Immature natural killer cell (primary cell): ENCODE measurements around the gene MAPK8IP3. TPM values are rescaled to one million over a fixed set of nuclear protein-coding genes. Genes with fewer than 3 reads are reported as not detected.

Source experiments
- DNase-seq, 3 donors: peaks; one replicate each; pipeline ENCODE4 v3.0.0; 2022; ENCODE audit warnings: mixed read lengths in 1 of 3
- H3K27ac Mint-ChIP-seq, 6 donors: one replicate each; pipeline ENCODE4 v1.8.0; 2020; ENCODE audit warnings: mixed read lengths in 6 of 6, mild to moderate bottlenecking in 5 of 6, inconsistent platforms in 4 of 6, moderate library complexity in 3 of 6
- H3K27me3 Mint-ChIP-seq, 3 donors: one replicate each; pipeline ENCODE4 v1.8.0; 2020 to 2021; ENCODE audit warnings: low read depth in 3 of 3, mild to moderate bottlenecking in 3 of 3, mixed read lengths in 3 of 3, moderate library complexity in 3 of 3, inconsistent platforms in 1 of 3
- H3K36me3 Mint-ChIP-seq, 3 donors: one replicate each; pipeline ENCODE4 v1.8.0; 2020; ENCODE audit warnings: mixed read lengths in 3 of 3, inconsistent platforms in 2 of 3, mild to moderate bottlenecking in 2 of 3
- H3K4me1 Mint-ChIP-seq, 2 donors: one replicate each; pipeline ENCODE4 v1.8.0; 2020; ENCODE audit warnings: inconsistent platforms in 2 of 2, mild to moderate bottlenecking in 2 of 2, mixed read lengths in 2 of 2, moderate library complexity in 1 of 2
- H3K4me3 Mint-ChIP-seq, 5 donors: one replicate each; pipeline ENCODE4 v1.8.0; 2020; ENCODE audit warnings: mild to moderate bottlenecking in 5 of 5, mixed read lengths in 5 of 5, inconsistent platforms in 3 of 5, moderate library complexity in 3 of 5
- H3K9me3 Mint-ChIP-seq, 6 donors: one replicate each; pipeline ENCODE4 v1.8.0; 2020; ENCODE audit warnings: mild to moderate bottlenecking in 6 of 6, mixed read lengths in 6 of 6, inconsistent platforms in 4 of 6, moderate library complexity in 3 of 6
- polyA plus RNA-seq, 3 donors: library from polyadenylated mRNA; unstranded; fragments of 300-500 nt; fragmentation: Illumina TruSeq; gene quantifications; one replicate each; pipeline ENCODE4 v1.2.3, GENCODE V29; 2021

MAPK8IP3 gene
- polyA plus RNA-seq, 3 donors from 2014 or later, result 0.55 to 3.8 (median 0.57) TPM

DNA sequence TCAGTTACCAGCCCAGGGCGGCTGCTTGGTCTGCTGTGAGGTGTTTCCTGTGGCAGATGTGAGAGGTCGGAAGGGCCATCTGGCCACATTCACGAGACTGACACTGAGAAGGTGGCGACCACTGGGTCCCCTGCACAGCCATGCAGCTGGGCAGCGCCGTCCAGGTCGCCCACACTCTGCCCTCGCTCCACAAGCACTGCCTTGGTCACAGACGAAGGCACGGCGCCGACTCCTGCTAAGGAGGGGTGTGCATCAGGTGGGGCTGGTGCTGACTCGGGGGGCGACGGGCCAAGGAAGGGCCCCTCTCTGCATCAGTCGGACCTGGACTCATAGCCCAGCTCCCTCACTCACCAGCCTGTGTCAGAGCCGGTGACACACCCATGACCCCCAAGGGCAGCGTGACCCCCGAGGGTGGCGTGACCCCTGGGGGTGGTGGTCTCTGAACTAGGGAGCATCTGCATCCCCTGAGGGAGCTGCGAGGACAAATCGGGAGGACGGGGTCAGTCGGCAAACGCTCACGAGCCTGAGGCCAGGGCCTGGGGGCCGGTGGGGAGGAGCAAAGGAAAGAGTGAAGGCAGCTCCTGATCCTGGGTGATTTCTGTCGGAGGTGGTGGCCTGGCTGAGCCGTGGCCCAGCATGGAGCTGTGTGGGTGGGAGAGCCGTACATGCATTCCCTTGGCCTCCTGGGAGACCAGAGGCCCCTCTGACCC is 34.9 kb downstream of the MAPK8IP3 start:
- Mint-ChIP-seq H3K4me3 (no peak overlapping the region), H3K27me3 (peaks cover 0 to 4% (median 2%) of the 10 kb centered on the region in 3 donors), H3K36me3 (peaks cover 4 to 8% (median 7%) of the 10 kb centered on the region in 3 donors), H3K9me3 (no peaks in the 10 kb centered on the region), H3K27ac (no peak overlapping the region), H3K4me1 (no peaks in the 10 kb centered on the region)
- DNase-seq, result no peak

DNA sequence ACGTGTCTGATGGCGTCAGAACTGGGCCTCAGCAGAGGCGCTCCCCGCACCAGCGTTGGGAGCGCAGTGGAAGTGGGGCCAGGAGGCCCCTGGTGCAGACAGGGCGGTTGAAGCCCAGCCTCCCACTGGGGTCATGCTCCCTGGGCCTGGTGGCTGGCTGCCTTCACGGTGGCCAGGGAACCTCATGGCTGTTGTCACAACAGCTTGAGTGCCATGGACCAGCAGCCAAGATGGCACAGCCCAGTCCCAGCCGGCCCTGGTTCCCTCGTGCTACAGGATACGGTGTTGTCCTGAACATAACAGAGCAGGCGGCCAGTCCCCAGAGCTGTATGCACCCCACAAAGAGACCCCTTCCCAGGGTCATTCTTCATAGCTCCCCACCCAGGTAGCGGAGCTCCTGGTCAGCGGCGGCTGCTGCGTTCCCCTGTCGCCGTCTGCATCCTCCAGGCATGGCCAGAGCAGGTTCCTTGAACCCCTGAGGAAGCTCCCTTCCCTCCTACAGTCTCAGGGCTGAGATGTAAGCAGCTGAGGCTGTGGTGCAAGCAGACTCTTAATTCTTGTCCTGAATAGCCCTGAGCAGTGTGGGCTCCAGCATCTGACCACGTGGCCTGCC is 35.7 kb downstream of the MAPK8IP3 start:
- peaks cover 4 to 8% (median 7%) of the 10 kb centered on the region in 3 donors for H3K36me3 Mint-ChIP-seq
- H3K27ac Mint-ChIP-seq, result no peak overlapping the region
- peaks cover 0 to 4% (median 2%) of the 10 kb centered on the region in 3 donors for H3K27me3 Mint-ChIP-seq

GRCh38 chr16:1743376-1744337 is 37.7 kb downstream of the MAPK8IP3 start:
- Mint-ChIP-seq H3K9me3 (no peaks in the 10 kb centered on the region), H3K4me3 (no peak overlapping the region), H3K36me3 (peaks cover 4 to 9% (median 7%) of the 10 kb centered on the region in 3 donors), H3K4me1 (no peaks in the 10 kb centered on the region), H3K27ac (no peak overlapping the region), H3K27me3 (peaks cover 0 to 4% (median 2%) of the 10 kb centered on the region in 3 donors)
- no peak for DNase-seq

More for the DNA sequence above, 35.7 kb downstream of the MAPK8IP3 start:
- Mint-ChIP-seq H3K4me3 (no peak overlapping the region), H3K4me1 (no peaks in the 10 kb centered on the region), H3K9me3 (no peaks in the 10 kb centered on the region)
- no peak for DNase-seq

DNA sequence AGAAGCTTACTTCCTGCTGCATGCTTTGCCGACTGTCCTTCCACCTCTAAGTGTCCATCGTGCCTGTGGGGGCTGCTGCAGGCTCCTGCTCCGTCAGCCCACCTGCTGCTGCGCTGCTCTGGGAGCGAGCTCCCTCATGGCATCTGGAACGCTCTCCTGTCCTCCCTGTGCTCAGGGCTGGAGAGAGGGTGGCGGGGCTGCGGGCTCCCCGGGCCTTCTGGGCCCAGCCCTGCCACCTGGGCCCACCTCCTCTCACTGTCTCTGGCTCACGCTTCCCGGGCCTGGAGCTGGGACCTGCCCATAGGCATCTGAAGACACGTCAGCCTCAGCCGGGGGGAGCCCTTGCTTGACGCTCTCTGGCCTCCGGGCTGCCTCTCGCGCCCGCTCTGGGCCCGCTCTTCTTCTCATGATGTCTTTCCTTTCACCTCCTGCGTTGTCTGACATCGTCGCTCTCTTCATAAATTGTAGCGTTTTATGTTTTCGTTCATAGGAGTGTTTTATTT is 38.4 kb downstream of the MAPK8IP3 start:
- no peak for DNase-seq
- Mint-ChIP-seq H3K36me3 (peaks cover 4 to 15% (median 7%) of the 10 kb centered on the region in 3 donors), H3K4me1 (no peaks in the 10 kb centered on the region), H3K9me3 (no peaks in the 10 kb centered on the region), H3K27me3 (peaks cover 0 to 4% (median 2%) of the 10 kb centered on the region in 3 donors), H3K27ac (no peak overlapping the region), H3K4me3 (no peak overlapping the region)

DNA sequence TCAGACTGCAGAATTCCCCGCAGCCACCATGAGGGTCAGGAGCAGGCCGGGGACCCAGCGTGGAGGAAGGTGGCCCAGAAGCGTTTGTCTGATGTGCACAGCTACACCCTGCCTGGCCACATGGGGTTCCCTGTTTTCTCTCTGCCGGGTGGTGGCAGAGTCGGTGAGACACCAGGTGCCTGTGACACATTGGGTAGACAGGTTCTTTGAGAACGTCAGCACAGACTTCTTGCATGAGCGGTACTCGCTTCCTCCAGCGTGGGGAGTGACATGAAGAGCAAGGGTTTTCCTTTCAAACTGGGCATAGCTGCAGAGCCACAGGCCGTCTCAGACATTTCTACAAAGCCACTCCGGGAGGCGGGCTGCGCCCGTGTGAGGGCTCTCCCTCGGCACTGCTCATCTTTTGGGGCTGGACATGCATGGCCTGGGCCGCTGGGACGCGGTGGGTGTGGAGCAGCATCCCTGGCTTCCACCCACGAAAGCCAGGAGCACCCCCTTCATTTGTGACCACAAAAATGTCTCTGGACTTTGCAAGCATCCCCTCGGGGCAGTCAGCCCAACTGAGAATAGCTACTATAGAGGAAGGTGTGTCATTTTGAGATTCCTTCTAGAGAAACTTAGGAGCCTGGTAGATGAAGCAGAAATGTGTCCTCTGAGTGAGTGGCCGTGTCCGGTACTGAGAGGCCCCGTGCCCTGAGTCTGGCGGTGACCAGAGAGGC is 39.3 kb downstream of the MAPK8IP3 start:
- DNase-seq, result no peak
- peaks cover 0 to 4% (median 2%) of the 10 kb centered on the region in 3 donors for H3K27me3 Mint-ChIP-seq
- H3K27ac Mint-ChIP-seq, result peak overlapping the region in 2 of 6 donors; percentile 26 to 74
- no peak overlapping the region for H3K4me3 Mint-ChIP-seq
- no peaks in the 10 kb centered on the region for H3K9me3 Mint-ChIP-seq
- peaks cover 4 to 15% (median 7%) of the 10 kb centered on the region in 3 donors for H3K36me3 Mint-ChIP-seq
- H3K4me1 Mint-ChIP-seq, result no peaks in the 10 kb centered on the region

- DNase-seq, result no peak
- H3K27me3 Mint-ChIP-seq, result peaks cover 0 to 2% (median 0%) of the 10 kb centered on the region in 3 donors
Observed at GRCh38 chr16:1745900-1746692, 40.1 kb downstream of the MAPK8IP3 start.

GRCh38 chr16:1746693-1747195 is 40.7 kb downstream of the MAPK8IP3 start:
- no peak overlapping the region for H3K27ac Mint-ChIP-seq
- no peak for DNase-seq
- peaks cover 4 to 15% (median 7%) of the 10 kb centered on the region in 3 donors for H3K36me3 Mint-ChIP-seq
- H3K27me3 Mint-ChIP-seq, result peaks cover 0 to 2% (median 0%) of the 10 kb centered on the region in 3 donors
- no peak overlapping the region for H3K4me3 Mint-ChIP-seq
- no peaks in the 10 kb centered on the region for H3K4me1 Mint-ChIP-seq
- H3K9me3 Mint-ChIP-seq, result no peaks in the 10 kb centered on the region

More at GRCh38 chr16:1745900-1746692, 40.1 kb downstream of the MAPK8IP3 start:
- H3K4me1 Mint-ChIP-seq, result no peaks in the 10 kb centered on the region
- peaks cover 4 to 15% (median 7%) of the 10 kb centered on the region in 3 donors for H3K36me3 Mint-ChIP-seq
- no peak overlapping the region for H3K27ac Mint-ChIP-seq
- H3K4me3 Mint-ChIP-seq, result no peak overlapping the region
- no peaks in the 10 kb centered on the region for H3K9me3 Mint-ChIP-seq

GRCh38 chr16:1747934-1748333 is 41.9 kb downstream of the MAPK8IP3 start:
- H3K36me3 Mint-ChIP-seq, result peaks cover 4 to 18% (median 7%) of the 10 kb centered on the region in 3 donors
- H3K27ac Mint-ChIP-seq, result no peak overlapping the region
- no peak overlapping the region for H3K4me3 Mint-ChIP-seq
- no peak for DNase-seq
- H3K9me3 Mint-ChIP-seq, result no peaks in the 10 kb centered on the region
- H3K4me1 Mint-ChIP-seq, result no peaks in the 10 kb centered on the region
- peaks cover 2% of the 10 kb centered on the region in 3 donors for H3K27me3 Mint-ChIP-seq

DNA sequence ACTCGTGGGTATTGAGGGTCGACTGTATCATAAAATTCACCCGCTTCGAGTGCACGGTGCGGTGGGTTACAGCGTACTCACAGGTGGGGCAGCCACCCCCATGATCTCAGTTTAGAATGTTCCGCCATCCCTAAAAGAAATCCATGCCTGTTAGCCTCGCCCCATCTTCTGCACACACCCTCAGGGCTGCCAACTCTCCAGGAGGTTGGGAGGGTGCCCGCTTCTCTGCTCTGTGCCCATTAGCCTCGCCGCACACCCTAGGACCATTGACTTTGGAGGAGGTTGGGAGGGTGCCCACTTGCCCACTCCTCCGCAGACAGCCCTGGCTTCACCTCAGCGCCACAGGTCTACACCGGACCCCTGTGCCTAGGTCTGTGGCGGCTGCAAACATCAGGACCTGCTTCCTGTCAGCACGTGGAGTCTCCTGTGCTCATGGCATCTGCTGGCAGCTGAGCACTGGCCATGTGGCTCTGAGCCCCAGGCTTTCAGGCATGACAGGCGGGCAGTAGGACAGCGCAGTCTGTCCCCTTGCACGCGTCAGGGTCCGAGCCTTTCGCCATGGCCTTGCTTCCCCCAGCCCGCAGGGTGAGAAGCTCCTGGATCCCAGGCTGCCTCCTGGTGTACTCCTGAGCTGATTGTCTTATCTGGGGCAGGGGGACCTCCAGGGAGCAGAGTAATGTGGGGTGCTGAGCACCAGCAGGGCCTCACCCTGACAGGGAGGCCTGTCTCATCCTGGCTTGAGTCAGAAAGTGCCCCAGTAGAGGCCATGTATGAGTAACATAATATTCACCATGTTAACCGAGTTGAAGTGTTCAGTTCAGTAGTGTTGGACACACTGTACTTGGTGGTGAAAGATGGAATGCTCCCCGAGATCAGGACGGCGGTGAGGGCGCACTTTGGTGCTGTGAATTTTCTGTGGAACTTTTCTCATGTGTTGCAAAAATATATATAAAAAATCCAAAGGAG is 43.4 kb downstream of the MAPK8IP3 start:
- H3K4me3 Mint-ChIP-seq, result no peak overlapping the region
- peaks cover 0 to 2% (median 2%) of the 10 kb centered on the region in 3 donors for H3K27me3 Mint-ChIP-seq
- peaks cover 4 to 18% (median 7%) of the 10 kb centered on the region in 3 donors for H3K36me3 Mint-ChIP-seq
- no peaks in the 10 kb centered on the region for H3K4me1 Mint-ChIP-seq
- no peak for DNase-seq
- no peaks in the 10 kb centered on the region for H3K9me3 Mint-ChIP-seq
- no peak overlapping the region for H3K27ac Mint-ChIP-seq

- H3K27ac Mint-ChIP-seq, result no peak overlapping the region
- no peak overlapping the region for H3K4me3 Mint-ChIP-seq
- H3K4me1 Mint-ChIP-seq, result peaks cover 3 to 5% of the 10 kb centered on the region in 2 donors
- no peaks in the 10 kb centered on the region for H3K9me3 Mint-ChIP-seq
- peaks cover 0 to 19% (median 0%) of the 10 kb centered on the region in 3 donors for H3K36me3 Mint-ChIP-seq
- no peak for DNase-seq
- H3K27me3 Mint-ChIP-seq, result peaks cover 0 to 2% (median 2%) of the 10 kb centered on the region in 3 donors
Observed at GRCh38 chr16:1751946-1752345, 46.0 kb downstream of the MAPK8IP3 start.

DNA sequence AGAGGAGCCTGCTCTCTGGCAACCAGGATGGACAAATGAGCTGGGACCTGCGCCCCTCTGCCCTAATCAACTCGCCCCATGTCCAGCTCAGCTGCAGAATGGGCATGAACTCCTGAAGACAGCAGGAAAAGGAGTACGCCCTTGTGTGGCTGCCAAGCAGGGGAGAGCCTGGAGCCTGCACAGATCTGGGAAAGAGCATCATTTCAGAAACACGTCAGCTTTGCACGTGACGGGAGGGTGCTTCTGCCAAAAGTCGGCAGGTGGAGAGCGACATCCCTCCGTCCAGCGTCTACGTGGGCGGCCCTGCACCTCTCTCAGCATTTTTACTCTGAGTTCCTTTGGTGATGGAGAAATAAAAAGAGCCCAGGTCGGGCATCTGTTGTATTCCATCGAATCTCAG is 46.9 kb downstream of the MAPK8IP3 start:
- Mint-ChIP-seq H3K27me3 (peaks cover 0 to 2% (median 2%) of the 10 kb centered on the region in 3 donors), H3K36me3 (peaks cover 0 to 19% (median 0%) of the 10 kb centered on the region in 3 donors), H3K9me3 (no peaks in the 10 kb centered on the region), H3K27ac (no peak overlapping the region), H3K4me3 (no peak overlapping the region), H3K4me1 (peaks cover 6 to 8% of the 10 kb centered on the region in 2 donors)
- no peak for DNase-seq
